H1 (cell line): ENCODE measurements around the gene NDUFV1. TPM values are rescaled to one million over a fixed set of nuclear protein-coding genes. Genes with fewer than 3 reads are reported as not detected.

Experiments used
- ATF2 ChIP-seq: IDR thresholded peaks from 2 replicates; pipeline ENCODE4 v1.6.1; 2012; ENCODE audit warnings: low read length, inconsistent platforms
- polyA plus RNA-seq, 7 experiments: library from polyadenylated mRNA; depleted of rRNA in 3 of 7; stranded (reverse) in 5 of 7; unstranded in 2 of 7; fragments of >200 nt in 5 of 7; fragments of 200-250 nt in 2 of 7; gene quantifications; 1 replicate in 5 of 7; 2 replicates in 1 of 7; 4 replicates in 1 of 7; pipeline versions ENCODE4 v1.2.1 to v1.2.3, GENCODE V29; 2011 to 2013; ENCODE audit warnings: missing spikeins in 2 of 7, mixed read lengths in 2 of 7
- total RNA-seq: library from RNA; stranded (reverse); fragmentation: NEBNext Ultra II Directional; extraction: Animal tissue kit (Norgen Biotek cat#: 25700); gene quantifications from 2 replicates; pipeline ENCODE4 v1.2.1, GENCODE V29; 2021

The NDUFV1 gene
- total and polyA plus RNA-seq, 2 of the 8 experiments (the other 6 are each of a cell fraction or from before 2014, with no cell fraction given): 125 to 131 TPM

GRCh38 chr11:67628710-67629385 lies 22.1 kb downstream of the NDUFV1 start (continued):
- TF ChIP-seq ATF2: peak; percentile 69; the same call in 1 of the 2 replicates
